GM19452 (cell line): Measurements from ENCODE around the gene PLCD1.
"Not testable (repeated sequence)": the region's sequence is repeated elsewhere in the genome, so short reads cannot be mapped to it uniquely, and the experiment has no call there.

Experiments
- ATAC-seq: cut with Tn5 transposase; IDR thresholded peaks from one replicate; pipeline ENCODE4 v1.9.1; 2021; ENCODE audit not compliant: unreplicated experiment

Gene PLCD1

DNA sequence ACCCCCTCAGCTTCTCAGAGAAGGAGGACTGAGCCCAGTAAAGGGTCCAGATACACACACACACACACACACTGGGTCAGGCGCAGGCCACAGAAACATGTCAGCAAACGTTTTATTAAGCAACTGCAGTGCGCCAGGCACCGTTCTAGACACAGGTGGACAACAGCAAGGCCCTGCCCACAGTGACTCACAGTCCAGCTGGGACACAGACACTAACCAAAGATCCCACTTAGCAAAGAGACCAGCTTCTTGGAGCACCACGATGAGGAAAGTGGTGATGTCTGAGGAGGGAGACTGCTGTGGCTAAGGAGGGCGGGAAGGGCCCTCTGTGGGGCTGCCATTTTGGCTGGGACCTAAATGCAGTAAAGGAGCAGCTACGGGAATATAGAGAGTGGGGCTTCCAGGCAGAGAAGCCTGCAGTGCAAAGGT, 41.7 kb downstream of the PLCD1 start:
- no peak for ATAC-seq

DNA sequence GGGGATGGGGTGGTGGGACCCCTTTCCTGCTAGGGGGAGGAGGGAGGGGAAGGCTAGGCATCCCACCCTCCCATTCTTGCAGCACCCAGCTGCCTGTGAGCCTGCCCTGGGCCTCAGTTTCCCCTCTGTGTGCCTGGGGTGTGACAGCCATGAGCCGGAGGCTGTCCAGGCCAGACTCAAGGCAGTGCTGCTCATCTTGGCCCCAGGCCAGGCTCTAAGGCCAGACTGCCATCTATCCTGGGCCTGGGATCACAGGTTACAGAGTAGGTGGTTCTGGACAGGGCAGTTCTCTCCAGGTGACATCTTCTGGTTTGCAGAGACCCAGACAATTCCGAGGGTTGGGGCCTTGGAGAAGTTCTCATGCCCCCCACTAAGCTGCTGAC, 42.1 kb downstream of the PLCD1 start:
- no peak for ATAC-seq

DNA sequence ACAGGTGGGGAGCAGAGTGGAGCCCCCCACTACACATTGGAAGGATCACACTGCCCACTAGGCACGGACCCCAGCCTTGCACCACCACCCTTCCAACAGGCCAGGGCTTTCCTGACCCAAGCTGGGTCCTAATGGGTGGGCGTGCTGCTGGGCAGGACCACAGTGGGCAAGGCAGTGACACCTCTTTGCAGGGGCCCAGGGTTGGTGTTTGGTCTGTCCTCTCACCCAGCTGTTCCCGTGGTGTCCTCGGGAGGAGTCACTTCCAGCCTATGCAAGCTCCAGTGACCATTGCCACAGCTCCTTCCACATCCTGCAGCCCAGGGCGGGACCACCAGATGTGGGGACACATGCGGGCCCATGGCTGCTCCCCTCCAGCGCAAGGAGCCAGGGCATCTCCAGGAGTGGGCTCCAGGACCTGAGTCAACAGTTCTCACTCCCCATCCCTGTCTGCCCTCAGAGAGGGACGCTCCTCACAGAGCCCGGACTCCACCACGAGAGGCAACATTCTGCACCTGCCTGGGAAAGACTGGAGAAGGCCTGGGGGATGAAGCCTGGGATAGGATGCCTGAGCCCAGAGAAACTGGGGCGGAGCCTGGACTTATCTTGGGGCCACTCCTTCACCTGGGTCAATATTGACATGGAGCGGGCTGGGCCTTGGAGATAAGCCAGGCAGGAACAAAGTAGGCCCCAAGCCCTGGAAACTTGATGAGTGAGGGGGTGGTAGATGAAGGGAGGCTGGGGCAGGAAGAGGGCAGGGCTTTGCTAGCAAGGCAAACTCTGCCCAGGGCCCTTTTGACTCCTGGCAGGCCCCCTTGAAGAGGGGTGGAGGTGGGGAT, 42.7 kb downstream of the PLCD1 start:
- no peak for ATAC-seq

DNA sequence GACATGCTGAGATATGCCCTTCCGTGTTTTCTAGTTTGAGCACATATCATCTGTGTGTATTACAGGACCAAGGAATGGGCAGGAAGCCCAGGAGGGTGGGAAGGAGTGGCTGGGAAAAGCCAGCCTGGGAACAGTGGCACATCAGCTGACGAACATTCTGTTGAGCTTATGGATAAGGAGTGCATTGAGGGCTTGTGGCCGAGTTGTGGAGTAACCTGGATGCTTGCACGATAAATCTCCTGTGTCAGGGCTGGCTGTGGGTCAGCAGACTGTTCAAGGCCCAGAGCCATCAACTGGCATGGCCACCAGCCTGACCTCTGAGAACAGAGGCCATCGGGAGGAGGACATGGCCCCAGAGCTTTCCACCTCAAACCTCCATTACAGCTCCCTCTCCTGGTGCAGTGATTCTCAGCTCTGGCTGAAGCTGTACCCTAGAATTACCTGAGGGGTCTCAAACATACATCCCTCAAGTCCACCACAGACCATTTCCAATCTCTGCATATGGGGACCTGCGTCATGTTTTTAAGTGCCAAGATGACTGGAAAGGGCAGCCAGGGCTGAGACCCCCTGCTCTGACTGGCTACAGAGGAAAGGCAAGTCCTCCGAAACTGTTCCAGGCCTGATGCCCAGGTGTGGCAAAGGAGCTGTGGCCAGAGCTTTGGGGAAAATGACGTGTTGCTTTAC, 43.7 kb downstream of the PLCD1 start:
- ATAC-seq: no peak

DNA sequence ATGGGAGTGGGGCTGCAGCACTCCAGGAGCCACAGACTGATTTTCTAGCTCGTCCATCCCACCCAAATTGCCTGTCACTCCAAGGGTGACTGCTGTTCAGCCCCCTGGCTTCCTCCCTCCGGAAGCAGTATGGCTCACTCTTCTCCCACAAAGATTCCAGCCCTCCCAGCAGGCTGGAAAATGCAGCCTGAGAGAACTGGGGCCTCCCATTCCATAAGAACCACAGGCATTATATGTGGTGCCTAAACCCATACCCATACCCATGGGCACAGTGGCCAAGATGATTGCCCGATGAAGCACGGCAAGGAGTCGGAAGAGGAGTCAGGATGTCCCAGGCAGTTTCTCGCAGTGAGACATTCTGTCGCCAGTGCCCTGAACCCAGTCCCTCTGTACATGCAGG, 44.8 kb downstream of the PLCD1 start:
- no peak for ATAC-seq

DNA sequence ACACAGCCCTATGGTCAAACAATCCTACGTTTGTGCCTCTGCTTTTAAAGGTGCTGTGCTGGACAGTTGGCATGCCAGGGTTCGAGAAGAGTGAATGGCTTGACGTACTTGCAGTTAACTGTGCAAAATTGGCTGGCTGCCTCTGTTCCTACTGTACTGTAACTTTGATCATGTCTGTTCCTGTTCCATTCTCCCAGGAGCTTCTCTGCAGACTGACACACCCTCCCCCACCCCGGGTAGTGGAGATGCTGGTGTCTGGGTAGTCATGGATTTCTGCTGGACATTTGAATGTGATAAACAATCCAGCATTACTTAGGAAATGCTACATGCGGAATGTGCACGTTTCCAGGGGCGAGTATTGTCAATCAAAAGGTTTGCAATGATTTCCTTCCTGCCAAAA, 45.4 kb downstream of the PLCD1 start:
- ATAC-seq: no peak

DNA sequence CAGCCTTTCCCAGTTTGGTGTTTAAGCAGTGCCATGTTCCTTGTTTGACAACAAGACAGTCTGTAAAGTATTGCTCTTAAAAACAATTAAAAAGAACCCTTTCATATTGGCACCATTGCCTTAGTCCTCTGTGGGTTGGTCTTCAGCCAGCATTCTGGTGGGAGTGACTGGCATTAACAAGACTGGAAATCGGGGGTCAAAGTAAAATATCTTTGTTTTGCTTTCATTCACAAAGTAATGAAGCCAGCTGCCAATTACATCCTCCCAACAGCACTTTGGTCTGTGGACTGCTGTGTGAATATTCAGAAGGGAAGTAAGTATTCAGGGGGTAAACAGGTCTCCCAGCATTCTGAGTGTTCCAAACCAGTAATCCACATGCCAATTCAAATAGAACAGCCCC, 47.1 kb downstream of the PLCD1 start:
- no peak for ATAC-seq

DNA sequence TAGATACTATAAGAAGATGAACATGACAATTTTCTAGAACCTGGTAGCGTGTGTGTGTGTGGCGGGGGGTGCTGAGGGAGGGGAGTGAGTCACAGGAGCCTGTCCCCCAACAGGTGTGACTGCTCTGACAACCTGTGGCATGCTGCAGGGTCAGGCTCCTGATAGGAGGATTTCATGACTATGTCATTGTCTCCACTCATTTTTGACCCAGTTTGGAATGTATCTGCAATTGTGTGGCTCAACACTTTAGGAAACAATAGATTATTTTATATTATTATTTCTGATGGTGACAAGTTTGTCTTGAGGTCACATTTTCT, 48.1 kb downstream of the PLCD1 start:
- ATAC-seq: no peak

DNA sequence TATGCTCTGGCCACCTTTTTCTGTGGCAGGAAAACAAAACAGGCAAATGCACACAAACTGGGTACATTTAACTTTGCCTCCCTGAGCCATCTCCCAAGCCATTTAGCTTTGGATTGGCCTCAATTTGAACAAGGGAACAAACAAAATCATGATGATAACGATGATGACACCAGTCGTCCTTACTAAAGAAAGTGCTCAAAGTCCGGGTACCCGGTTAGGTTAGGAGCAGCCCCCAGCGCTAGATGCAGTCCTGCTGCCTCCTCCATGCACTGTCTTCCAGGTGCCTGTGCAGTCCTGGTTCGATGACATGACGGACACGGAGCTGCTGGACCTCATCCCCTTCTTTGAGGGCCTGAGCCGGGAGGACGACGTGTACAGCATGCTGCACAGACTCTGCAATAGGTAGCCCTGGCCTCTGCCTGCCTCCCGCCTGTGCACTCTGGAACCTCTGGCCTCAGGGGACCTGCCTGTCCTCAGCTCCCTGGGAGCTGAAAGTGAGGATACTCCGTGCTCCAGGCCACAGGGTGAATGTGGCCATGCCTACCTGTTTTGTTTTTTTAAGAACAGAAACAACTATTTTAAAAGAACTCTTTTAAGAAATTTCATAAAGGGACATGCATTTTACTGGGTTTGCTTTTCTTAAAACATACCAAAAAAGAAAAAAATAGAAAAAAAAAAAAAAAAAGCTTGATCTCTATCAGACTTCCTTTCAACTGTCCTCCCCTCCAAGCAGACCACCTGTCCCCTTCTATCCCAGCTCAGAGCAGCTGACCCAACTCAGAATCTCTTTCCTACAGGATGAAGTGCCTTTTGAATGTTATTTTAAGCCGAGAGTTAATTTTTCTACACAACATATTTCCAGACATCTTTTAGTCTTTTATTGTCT, 48.7 kb downstream of the PLCD1 start:
- ATAC-seq: no peak

DNA sequence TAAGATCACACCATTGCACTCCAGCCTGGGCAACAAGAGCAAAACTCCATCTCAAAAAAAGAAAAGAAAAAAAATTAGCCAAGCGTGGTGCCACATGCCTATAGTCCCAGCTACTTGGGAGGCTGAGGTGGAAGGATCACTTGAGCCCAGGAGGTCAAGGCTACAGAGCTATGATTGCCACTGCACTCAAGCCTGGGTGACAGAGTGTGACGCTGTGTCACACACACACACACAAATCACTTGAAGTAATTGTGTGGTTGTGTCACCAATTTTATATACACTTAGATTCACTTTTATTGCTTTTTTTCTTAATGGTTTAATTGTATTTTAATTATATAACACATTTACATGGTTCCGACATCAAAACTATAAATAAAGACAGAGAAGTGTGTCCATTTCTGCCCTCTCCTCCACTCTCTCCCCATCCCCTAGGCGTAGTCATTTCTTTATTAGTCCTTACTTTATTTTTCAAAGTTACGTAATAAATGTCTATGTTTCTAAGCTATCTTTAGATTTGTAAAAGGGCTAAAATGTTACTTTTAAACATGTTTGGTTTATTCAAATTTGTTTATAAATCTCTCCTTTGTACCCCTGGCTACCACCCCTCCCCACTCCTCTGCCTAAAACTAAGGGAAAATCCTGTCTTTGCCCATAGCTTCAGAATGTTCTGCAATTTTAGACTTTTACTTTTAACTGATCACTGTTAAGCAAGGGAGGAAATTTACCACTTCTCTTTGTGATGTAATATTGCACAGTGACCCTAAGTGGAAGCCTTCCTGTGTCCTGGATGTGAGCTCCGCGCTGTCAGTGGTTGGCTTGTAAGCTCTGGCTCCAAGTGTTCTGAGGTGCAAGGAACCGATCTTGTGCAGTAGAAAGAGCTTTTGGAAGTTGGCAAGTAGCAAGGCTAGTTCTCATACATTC, 49.6 kb downstream of the PLCD1 start:
- ATAC-seq: no peak

DNA sequence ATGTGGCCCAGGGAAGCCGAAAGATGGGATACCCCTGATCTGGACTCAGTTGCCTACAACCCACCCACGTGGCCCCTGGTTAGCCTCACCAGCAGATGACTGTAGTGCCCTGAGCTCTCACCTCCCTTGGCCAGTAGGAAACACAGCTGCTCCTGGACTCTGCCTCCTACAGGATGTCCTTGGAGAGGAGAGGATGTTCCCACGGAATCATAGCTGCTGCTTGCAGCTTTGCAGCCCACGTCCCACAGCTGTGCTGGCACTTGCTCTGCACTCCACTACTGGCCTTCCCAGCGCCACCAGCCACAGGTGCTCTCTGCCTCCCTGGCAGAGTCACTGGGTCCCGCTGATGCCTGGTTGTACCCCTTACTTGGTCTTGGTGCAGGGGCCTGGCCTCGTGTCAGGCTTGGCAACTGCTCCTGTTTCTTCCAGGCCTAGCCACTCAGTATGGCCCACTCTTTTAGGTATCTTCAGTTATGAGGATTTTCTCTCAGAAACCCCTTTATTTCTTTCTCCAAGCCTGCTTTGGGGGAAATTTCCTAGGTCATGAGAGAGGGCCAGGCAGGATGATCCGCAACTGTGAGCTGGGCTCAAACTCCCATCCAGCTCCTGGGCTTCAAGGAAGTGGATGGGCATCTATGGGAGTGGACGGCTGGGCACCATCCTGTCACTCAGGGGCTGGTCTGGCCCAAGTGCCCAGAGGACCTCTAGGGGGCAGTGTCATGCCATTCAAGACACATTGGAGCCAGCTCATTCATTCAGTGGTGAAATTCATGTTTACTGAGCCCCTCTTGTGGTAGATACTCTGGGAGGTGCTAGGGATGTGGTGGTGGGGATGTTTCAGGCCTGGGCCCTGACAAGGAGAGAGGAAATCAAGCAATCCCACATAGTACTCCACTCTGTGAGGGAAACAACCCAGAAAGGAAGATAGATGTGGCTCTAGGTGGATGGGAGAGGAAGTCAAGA, 55.0 kb downstream of the PLCD1 start:
- ATAC-seq: peak; percentile 92

DNA sequence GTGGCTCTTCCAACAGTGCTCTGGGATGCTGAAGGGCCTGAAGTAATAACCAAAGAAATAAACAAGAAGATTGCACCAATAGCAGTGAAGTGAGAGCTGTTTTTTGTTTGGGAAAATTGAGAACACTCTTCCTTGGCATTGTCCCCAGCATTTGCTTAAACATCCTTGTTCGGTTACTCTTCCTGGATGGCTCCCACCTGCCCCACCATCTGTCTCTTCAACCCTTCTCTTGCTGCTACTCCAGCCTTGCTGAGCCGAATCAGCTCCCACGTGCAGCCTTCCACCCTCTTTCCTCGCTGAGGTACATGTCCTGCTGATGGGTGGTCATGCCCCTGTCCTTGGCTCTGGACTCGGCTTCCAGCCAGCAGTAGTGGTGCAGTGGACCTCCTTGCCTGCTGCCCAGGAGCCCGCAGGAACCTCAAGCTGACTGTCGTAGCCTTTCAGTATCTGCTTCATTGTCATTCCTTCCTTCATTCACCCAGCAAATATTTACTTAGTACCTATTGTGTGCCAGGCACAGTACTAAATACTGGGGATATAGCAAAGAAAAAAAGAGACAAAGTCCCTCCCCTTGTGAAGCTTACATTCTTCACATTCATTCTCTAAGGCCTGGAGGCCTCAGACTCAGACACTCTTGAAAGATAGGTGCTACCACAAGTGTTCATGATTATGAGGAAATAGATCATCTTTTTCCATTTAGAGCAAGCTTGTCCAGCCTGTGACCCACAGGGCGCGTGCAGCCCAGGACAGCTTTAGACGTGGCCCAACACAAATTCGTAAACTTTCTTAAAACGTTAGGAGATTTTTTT, 56.0 kb downstream of the PLCD1 start:
- no peak for ATAC-seq

DNA sequence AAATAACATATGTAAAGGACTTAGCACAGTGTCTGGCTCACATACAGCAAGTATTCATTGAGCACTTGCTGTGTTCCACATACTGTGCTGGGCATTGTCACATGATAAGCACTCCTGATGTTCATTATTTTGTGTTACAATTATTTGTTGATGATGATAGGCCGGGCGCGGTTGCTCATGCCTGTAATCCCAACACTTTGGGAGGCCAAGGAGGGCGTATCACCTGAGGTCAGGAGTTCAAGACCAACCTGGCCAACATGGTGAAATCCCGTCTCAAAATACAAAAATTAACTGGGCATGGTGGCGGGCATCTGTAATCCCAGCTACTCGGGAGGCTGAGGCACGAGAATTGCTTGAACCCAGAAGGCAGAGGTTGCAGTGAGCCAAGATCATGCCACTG, 57.4 kb downstream of the PLCD1 start:
- ATAC-seq: not testable (repeated sequence)

DNA sequence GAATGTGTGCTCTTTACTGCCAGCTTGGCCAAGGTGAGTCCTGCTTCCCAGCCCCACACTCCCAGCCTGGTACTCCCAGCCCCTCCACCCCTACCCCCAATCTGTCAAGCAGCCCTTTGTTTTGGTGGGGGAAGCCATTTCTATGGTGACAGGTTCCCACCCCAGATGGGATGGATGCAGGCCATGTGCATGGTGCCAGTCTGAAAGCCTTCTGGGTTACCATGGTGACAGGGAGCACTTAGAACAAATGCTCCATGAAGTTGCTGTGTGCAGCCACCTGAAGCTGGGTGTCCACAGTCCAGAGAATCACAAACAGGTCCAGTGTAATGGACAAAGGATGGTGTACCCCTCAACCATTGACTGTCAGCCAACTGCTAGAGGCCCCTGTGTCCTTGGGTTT, 58.0 kb downstream of the PLCD1 start:
- ATAC-seq: no peak

DNA sequence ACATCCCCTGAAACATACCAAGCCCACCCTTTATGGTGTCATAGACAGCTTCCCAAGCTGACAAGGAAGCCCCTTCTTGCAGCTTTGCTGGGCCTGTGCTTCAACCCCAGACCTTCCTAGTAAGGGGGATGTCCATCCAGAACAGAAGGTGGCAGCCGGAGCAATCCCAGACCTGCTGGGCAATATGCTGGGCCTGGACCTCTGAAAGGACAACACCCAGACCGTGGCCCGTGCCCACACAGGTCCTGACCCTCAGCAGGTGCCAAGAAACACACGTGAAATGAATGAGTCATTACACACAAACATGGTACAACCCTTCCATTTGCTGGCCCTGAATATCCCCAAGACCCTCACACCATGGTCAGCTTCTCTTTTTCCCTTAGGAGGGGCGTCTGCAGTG, 58.6 kb downstream of the PLCD1 start:
- no peak for ATAC-seq

DNA sequence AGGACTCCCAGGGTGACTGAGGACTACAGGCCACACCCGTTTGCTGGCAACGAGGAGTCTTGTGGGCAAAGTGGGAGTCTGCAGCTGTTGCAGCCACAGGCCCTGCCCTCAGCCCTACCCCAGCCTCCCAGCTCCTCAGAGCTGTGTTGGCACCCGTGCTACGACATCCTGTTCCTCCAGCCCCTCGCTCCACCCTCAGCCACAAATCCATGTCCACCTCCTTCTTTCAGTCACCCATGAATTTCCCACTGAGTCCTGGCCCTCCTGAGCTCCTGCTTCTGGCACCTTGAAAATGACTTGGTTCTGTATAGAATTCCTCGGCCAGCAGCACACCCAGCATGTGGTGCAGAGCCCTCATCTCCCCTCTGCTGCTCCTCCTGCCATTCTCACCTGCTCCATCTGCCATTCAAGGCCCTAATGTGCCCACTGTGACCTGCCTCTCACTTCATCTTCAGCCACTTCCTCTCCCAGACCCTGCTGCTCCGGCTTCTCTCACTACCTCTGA, 59.8 kb downstream of the PLCD1 start:
- no peak for ATAC-seq

DNA sequence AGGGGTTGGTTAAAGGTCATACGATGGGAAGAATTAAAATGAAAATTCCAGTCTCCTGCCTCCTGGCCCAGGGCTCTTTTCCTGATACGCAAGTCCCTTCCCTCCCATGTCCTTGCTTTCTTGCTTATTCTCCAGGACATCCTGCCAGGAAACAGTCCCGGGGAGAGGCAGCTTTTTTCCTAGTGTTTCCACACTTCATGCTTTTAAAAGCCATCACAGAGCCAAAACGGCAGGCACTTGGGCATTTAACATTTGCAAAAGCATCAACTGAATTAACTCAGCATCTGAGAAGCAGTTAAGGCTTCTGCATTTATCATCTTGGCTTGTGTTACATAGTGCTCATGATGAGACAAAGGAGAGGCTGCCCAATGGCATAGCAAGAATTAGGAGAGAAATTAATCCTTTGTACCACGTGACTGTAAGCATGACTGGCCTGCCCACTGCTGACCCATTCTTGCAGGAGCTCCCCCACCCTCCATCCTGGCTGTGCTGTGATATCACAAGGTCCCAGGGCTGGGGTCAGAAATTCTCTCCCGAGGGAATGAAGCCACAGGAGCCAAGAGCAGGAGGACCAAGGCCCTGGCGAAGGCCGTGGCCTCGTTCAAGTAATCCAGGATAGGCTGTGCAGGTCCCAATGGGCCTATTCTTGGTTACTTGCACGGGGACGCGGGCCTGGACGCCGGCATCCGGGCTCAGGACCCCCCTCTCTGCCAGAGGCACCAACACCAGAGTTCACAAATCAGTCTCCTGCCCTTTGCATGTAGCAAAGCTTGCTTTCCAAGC, 60.4 kb downstream of the PLCD1 start:
- no peak for ATAC-seq

DNA sequence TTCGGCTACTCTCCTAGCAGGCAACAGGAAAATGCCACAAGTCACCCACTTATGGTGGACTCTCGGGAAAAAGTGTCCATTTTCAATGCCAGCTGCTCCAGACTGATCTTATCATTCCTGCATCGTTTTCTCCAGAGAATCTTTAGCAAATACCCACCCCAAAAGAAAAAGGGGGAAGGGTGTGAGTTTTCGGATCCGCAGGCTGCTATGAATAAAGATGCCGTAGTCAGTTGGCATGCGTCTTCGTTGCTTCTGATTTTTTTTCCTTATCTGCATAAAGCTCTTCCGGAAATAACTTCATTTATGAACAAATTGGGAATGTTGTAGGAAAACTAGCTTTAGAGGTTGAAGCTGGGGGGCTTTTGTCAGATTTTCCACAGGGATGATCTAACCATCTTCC, 61.2 kb downstream of the PLCD1 start:
- ATAC-seq: no peak
